HepG2 (cell line): ENCODE measurements around the gene C2orf15. TPM values are rescaled to one million over a fixed set of nuclear protein-coding genes. Genes with fewer than 3 reads are reported as not detected.

Experiments used
- ADNP ChIP-seq: sonication (generic); formaldehyde crosslinking; IDR thresholded peaks from 2 replicates; pipeline ENCODE4 v1.4.0; 2020; ENCODE audit warnings: missing genetic modification reagents
- ARHGAP35 ChIP-seq: sonication (generic); formaldehyde crosslinking; IDR thresholded peaks from 2 replicates; pipeline ENCODE4 v1.9.0; 2022; ENCODE audit warnings: mild to moderate bottlenecking, inconsistent platforms, moderate library complexity, missing genetic modification reagents, borderline replicate concordance
- CEBPG ChIP-seq: IDR thresholded peaks from 2 replicates; pipeline ENCODE4 v1.6.1; 2016
- PHF21A ChIP-seq: sonication (generic); formaldehyde crosslinking; IDR thresholded peaks from 2 replicates; pipeline ENCODE4 v1.5.0; 2020; ENCODE audit warnings: mild to moderate bottlenecking, missing genetic modification reagents
- RARA ChIP-seq: IDR thresholded peaks from 2 replicates; pipeline ENCODE4 v1.6.1; 2016; ENCODE audit warnings: missing genetic modification reagents, missing compliant biosample characterization
- RXRA ChIP-seq: sonication (generic); formaldehyde crosslinking; IDR thresholded peaks from 2 replicates; pipeline ENCODE4 v1.5.1; 2020; ENCODE audit warnings: missing genetic modification reagents
- SCMH1 ChIP-seq: sonication (generic); formaldehyde crosslinking; IDR thresholded peaks from 2 replicates; pipeline ENCODE4 v1.9.0; 2021; ENCODE audit warnings: missing genetic modification reagents, mild to moderate bottlenecking, borderline replicate concordance
- XRCC5 ChIP-seq: fragments of 200-400 bp; formaldehyde crosslinking; optimal IDR thresholded peaks from 2 replicates; pipeline ENCODE3; 2017; ENCODE audit warnings: mild to moderate bottlenecking, low read length
- ZNF382 ChIP-seq: sonication (generic); formaldehyde crosslinking; IDR thresholded peaks from 2 replicates; pipeline ENCODE4 v1.5.0; 2020; ENCODE audit warnings: missing genetic modification reagents, mild to moderate bottlenecking, borderline replicate concordance
- ZNF496 ChIP-seq: sonication (generic); formaldehyde crosslinking; IDR thresholded peaks from 2 replicates; pipeline ENCODE4 v1.8.1; 2023; ENCODE audit warnings: mild to moderate bottlenecking, moderate library complexity, missing genetic modification reagents; ENCODE audit not compliant: insufficient replicate concordance
- polyA plus RNA-seq, 8 experiments: library from polyadenylated mRNA; depleted of rRNA in 3 of 8; stranded (reverse) in 7 of 8; unstranded in 1 of 8; fragments of >200 nt; fragmentation: Illumina TruSeq in 4 of 8; extraction: Trizol in 4 of 8; gene quantifications; 2 replicates each; pipeline versions ENCODE4 v1.2.1 to v1.2.3, GENCODE V29; 2011 to 2016; ENCODE audit warnings: low read depth in 4 of 8, missing spikeins in 1 of 8, mixed read lengths in 1 of 8; ENCODE audit not compliant: insufficient read depth in 1 of 8
- total RNA-seq, 5 experiments: library from RNA; depleted of rRNA; stranded (reverse); fragments of >200 nt; fragmentation: Illumina TruSeq; extraction: Trizol; gene quantifications; 2 replicates each; pipeline ENCODE4 v1.2.3, GENCODE V29; 2016; ENCODE audit warnings: low read depth in 1 of 5
- TF ChIP-seq, protein P1 (sequence below): IDR thresholded peaks from 2 replicates; pipeline ENCODE4 v1.6.1; 2016; ENCODE audit warnings: low read depth, missing genetic modification reagents, missing compliant biosample characterization
- TF ChIP-seq, protein P2 (sequence below): sonication (generic); formaldehyde crosslinking; IDR thresholded peaks from 2 replicates; pipeline ENCODE4 v1.8.1; 2023; ENCODE audit warnings: mild to moderate bottlenecking, inconsistent platforms, moderate library complexity, missing genetic modification reagents, borderline replicate concordance
- TF ChIP-seq, protein P3 (sequence below): sonication (generic); formaldehyde crosslinking; conservative IDR thresholded peaks from 2 replicates; pipeline ENCODE4 v1.4.0; 2020; ENCODE audit warnings: missing genetic modification reagents
- TF ChIP-seq, protein P4 (sequence below): sonication (generic); formaldehyde crosslinking; conservative IDR thresholded peaks from 2 replicates; pipeline ENCODE4 v1.4.0; 2020; ENCODE audit warnings: missing genetic modification reagents
- TF ChIP-seq, protein P5 (sequence below): sonication (generic); formaldehyde crosslinking; conservative IDR thresholded peaks from 2 replicates; pipeline ENCODE4 v1.8.0; 2022; ENCODE audit warnings: mild to moderate bottlenecking, moderate library complexity, missing genetic modification reagents

Gene C2orf15
- total and polyA plus RNA-seq, 2 of the 13 experiments (the other 11 are each of a cell fraction or from before 2014, with no cell fraction given), result 5.5 to 8.3 TPM

GRCh38 chr2:99180755-99181623, 39.5 kb downstream of the C2orf15 start, which contains the start of the genes MITD1 and MRPL30 (continued):
- TF ChIP-seq, protein P1, sequence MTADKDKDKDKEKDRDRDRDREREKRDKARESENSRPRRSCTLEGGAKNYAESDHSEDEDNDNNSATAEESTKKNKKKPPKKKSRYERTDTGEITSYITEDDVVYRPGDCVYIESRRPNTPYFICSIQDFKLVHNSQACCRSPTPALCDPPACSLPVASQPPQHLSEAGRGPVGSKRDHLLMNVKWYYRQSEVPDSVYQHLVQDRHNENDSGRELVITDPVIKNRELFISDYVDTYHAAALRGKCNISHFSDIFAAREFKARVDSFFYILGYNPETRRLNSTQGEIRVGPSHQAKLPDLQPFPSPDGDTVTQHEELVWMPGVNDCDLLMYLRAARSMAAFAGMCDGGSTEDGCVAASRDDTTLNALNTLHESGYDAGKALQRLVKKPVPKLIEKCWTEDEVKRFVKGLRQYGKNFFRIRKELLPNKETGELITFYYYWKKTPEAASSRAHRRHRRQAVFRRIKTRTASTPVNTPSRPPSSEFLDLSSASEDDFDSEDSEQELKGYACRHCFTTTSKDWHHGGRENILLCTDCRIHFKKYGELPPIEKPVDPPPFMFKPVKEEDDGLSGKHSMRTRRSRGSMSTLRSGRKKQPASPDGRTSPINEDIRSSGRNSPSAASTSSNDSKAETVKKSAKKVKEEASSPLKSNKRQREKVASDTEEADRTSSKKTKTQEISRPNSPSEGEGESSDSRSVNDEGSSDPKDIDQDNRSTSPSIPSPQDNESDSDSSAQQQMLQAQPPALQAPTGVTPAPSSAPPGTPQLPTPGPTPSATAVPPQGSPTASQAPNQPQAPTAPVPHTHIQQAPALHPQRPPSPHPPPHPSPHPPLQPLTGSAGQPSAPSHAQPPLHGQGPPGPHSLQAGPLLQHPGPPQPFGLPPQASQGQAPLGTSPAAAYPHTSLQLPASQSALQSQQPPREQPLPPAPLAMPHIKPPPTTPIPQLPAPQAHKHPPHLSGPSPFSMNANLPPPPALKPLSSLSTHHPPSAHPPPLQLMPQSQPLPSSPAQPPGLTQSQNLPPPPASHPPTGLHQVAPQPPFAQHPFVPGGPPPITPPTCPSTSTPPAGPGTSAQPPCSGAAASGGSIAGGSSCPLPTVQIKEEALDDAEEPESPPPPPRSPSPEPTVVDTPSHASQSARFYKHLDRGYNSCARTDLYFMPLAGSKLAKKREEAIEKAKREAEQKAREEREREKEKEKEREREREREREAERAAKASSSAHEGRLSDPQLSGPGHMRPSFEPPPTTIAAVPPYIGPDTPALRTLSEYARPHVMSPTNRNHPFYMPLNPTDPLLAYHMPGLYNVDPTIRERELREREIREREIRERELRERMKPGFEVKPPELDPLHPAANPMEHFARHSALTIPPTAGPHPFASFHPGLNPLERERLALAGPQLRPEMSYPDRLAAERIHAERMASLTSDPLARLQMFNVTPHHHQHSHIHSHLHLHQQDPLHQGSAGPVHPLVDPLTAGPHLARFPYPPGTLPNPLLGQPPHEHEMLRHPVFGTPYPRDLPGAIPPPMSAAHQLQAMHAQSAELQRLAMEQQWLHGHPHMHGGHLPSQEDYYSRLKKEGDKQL (CRISPR knock-in tag), result no peak
- TF ChIP-seq XRCC5, result peak; percentile 100
- TF ChIP-seq CEBPG (CRISPR knock-in tag), result peak; percentile 15; the same call in 1 of the 2 replicates
- TF ChIP-seq RARA, result no peak
- TF ChIP-seq RXRA (CRISPR knock-in tag), result peak; percentile 89
- no peak for TF ChIP-seq ZNF382
- TF ChIP-seq, protein P2, sequence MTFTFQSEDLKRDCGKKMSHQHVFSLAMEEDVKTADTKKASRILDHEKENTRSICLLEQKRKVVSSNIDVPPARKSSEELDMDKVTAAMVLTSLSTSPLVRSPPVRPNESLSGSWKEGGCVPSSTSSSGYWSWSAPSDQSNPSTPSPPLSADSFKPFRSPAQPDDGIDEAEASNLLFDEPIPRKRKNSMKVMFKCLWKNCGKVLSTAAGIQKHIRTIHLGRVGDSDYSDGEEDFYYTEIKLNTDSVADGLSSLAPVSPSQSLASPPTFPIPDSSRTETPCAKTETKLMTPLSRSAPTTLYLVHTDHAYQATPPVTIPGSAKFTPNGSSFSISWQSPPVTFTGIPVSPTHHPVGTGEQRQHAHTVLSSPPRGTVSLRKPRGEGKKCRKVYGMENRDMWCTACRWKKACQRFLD (CRISPR knock-in tag), result peak; percentile 97
- TF ChIP-seq PHF21A (CRISPR knock-in tag), result peak; percentile 98
- TF ChIP-seq ADNP, result no peak
- TF ChIP-seq ARHGAP35 (CRISPR knock-in tag), result peak; percentile 86; the same call in 1 of the 2 replicates
- TF ChIP-seq, protein P3, sequence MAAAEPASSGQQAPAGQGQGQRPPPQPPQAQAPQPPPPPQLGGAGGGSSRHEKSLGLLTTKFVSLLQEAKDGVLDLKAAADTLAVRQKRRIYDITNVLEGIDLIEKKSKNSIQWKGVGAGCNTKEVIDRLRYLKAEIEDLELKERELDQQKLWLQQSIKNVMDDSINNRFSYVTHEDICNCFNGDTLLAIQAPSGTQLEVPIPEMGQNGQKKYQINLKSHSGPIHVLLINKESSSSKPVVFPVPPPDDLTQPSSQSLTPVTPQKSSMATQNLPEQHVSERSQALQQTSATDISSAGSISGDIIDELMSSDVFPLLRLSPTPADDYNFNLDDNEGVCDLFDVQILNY (CRISPR knock-in tag), result no peak; the same call in 1 of the 2 replicates
- no peak for TF ChIP-seq ZNF496 (CRISPR knock-in tag)
- TF ChIP-seq SCMH1 (CRISPR knock-in tag), result no peak
- TF ChIP-seq, protein P4, sequence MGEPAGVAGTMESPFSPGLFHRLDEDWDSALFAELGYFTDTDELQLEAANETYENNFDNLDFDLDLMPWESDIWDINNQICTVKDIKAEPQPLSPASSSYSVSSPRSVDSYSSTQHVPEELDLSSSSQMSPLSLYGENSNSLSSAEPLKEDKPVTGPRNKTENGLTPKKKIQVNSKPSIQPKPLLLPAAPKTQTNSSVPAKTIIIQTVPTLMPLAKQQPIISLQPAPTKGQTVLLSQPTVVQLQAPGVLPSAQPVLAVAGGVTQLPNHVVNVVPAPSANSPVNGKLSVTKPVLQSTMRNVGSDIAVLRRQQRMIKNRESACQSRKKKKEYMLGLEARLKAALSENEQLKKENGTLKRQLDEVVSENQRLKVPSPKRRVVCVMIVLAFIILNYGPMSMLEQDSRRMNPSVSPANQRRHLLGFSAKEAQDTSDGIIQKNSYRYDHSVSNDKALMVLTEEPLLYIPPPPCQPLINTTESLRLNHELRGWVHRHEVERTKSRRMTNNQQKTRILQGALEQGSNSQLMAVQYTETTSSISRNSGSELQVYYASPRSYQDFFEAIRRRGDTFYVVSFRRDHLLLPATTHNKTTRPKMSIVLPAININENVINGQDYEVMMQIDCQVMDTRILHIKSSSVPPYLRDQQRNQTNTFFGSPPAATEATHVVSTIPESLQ (CRISPR knock-in tag), result peak; percentile 41; the same call in 1 of the 2 replicates
- TF ChIP-seq, protein P5, sequence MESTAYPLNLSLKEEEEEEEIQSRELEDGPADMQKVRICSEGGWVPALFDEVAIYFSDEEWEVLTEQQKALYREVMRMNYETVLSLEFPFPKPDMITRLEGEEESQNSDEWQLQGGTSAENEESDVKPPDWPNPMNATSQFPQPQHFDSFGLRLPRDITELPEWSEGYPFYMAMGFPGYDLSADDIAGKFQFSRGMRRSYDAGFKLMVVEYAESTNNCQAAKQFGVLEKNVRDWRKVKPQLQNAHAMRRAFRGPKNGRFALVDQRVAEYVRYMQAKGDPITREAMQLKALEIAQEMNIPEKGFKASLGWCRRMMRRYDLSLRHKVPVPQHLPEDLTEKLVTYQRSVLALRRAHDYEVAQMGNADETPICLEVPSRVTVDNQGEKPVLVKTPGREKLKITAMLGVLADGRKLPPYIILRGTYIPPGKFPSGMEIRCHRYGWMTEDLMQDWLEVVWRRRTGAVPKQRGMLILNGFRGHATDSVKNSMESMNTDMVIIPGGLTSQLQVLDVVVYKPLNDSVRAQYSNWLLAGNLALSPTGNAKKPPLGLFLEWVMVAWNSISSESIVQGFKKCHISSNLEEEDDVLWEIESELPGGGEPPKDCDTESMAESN (CRISPR knock-in tag), result peak; percentile 75; the same call in 1 of the 2 replicates
